Spleen (tissue), 7 donors: ENCODE results near the gene CPED1.

ENCODE experiments used
- CTCF ChIP-seq, 11 experiments: fragments of 200-600 bp in 7 of 11; fragments of 450-650 bp in 4 of 11; sonication (generic) in 4 of 11; IDR thresholded peaks in 8 of 11; conservative IDR thresholded peaks in 3 of 11; 1 replicate in 7 of 11; 2 replicates in 4 of 11; pipeline versions ENCODE4 v1.4.0 to v1.8.0; 2016 to 2021; ENCODE audit warnings: antibody characterized with exemption in 11 of 11, inconsistent platforms in 4 of 11, mild to moderate bottlenecking in 1 of 11
- POLR2A ChIP-seq, 3 donors: fragments of 450-650 bp; IDR thresholded peaks; one replicate each; pipeline ENCODE4 v1.5.1; 2017; ENCODE audit warnings: antibody characterized with exemption in 3 of 3, mild to moderate bottlenecking in 1 of 3
- donor health status: DM: no; HTN: no; CAD: no; lungs with moderate emphysema.
- donor health status: DM: no; HTN: no; CAD: no.
- donor health status: DM: no; HTN: no; CAD: no.

GRCh38 chr7:121158665-121159064 is 170.2 kb downstream of the CPED1 start:
- TF ChIP-seq POLR2A (IDR thresholded peaks at IDR 0.05) (no peak), CTCF (IDR thresholded peaks at IDR 0.05 in 8 of 11, conservative IDR thresholded peaks at IDR 0.05 in 3 of 11) (no peak)
